ENCODE results near the gene GABARAPL2.
A peak's percentile ranks its signal among the peaks of the same experiment; 100 is the strongest.

Gene GABARAPL2

GRCh38 chr16:75626806-75627205 is 60.6 kb downstream of the GABARAPL2 start:
- Mint-ChIP-seq H3K9me3 (no peaks in the 10 kb centered on the region), H3K4me3 (no peak overlapping the region), H3K36me3 (peaks cover 84% of the 10 kb centered on the region), H3K27ac (peak overlapping the region; percentile 75), H3K4me1 (peaks cover 39% of the 10 kb centered on the region)
- DNase-seq (ENCODE audit: low spot score in 2 of 2), result no peak
- no peak for ATAC-seq

Measured in stimulated activated effector memory CD8-positive, alpha-beta T cell treated with anti-CD3 and anti-CD28 coated beads, Interleukin-12 subunit alpha, Interleukin-12 subunit beta, amount 100 ng/mL, for 72 hours (primary cell).